SK-N-MC (cell line): ENCODE results near the gene WDR33.
"Not testable (repeated sequence)": the region's sequence is repeated elsewhere in the genome, so short reads cannot be mapped to it uniquely, and the experiment has no call there.

Source experiments
- DNase-seq: peaks from one replicate; pipeline ENCODE4 v3.0.0-alpha.2; 2011; ENCODE audit warnings: low read depth, low spot score
- H3K27ac ChIP-seq: fragments of 200-600 bp; sonication (generic); 2 replicates; pipeline ENCODE4 v1.5.1; 2016; ENCODE audit warnings: mixed run types
- H3K36me3 ChIP-seq: fragments of 200-600 bp; sonication (generic); 2 replicates; pipeline ENCODE4 v1.6.1; 2017; ENCODE audit warnings: antibody characterized with exemption, low read length, mixed read lengths; ENCODE audit not compliant: insufficient read depth
- H3K4me3 ChIP-seq: fragments of 200-600 bp; sonication (generic); 2 replicates; pipeline ENCODE4 v1.5.1; 2016
- H3K9ac ChIP-seq: fragments of 200-600 bp; sonication (generic); 2 replicates; pipeline ENCODE4 v1.8.0; 2017; ENCODE audit warnings: mixed run types, mixed read lengths; ENCODE audit not compliant: insufficient read length
- H3K9me3 ChIP-seq: fragments of 200-600 bp; sonication (generic); 2 replicates; pipeline ENCODE4 v1.6.1; 2017; ENCODE audit warnings: low read depth, mild to moderate bottlenecking, antibody characterized with exemption, low read length, moderate library complexity, mixed read lengths
- EZH2 ChIP-seq: fragments of 200-600 bp; sonication (generic); IDR thresholded peaks from one replicate; pipeline ENCODE4 v1.6.1; 2017; ENCODE audit warnings: antibody characterized with exemption
- FOXP2 ChIP-seq: optimal IDR thresholded peaks from 2 replicates; pipeline ENCODE3; 2011; ENCODE audit warnings: mild to moderate bottlenecking, moderate library complexity; ENCODE audit not compliant: insufficient read depth; ENCODE audit errors: extremely low read length, control extremely low read depth
- POLR2AphosphoS5 ChIP-seq: IDR thresholded peaks from 2 replicates; pipeline ENCODE4 v1.6.1; 2012; ENCODE audit warnings: mild to moderate bottlenecking, low read depth, low read length, borderline replicate concordance

WDR33 gene

GRCh38 chr2:127843677-127844076, 32.7 kb upstream of the WDR33 start:
- peaks cover 37% of the 10 kb centered on the region for H3K36me3 ChIP-seq
- DNase-seq = no peak
- H3K9ac ChIP-seq = no peak overlapping the region
- H3K27ac ChIP-seq = no peak overlapping the region
- H3K9me3 ChIP-seq = no peaks in the 10 kb centered on the region
- H3K4me3 ChIP-seq = no peak overlapping the region
- TF ChIP-seq EZH2 = no peak
- TF ChIP-seq FOXP2 = no peak
- TF ChIP-seq POLR2AphosphoS5 = no peak; the same call in 1 of the 2 replicates

GRCh38 chr2:127841466-127842178, 30.7 kb upstream of the WDR33 start:
- Histone ChIP-seq H3K9ac (no peak overlapping the region), H3K4me3 (no peak overlapping the region), H3K9me3 (no peaks in the 10 kb centered on the region), H3K36me3 (peaks cover 17% of the 10 kb centered on the region), H3K27ac (no peak overlapping the region)
- TF ChIP-seq FOXP2 (no peak), POLR2AphosphoS5 (no peak), EZH2 (no peak)
- no peak for DNase-seq

GRCh38 chr2:127840893-127841292, 29.9 kb upstream of the WDR33 start:
- H3K4me3 ChIP-seq = no peak overlapping the region
- H3K9me3 ChIP-seq = no peaks in the 10 kb centered on the region
- no peak overlapping the region for H3K27ac ChIP-seq
- no peak for DNase-seq
- no peak for TF ChIP-seq FOXP2
- TF ChIP-seq EZH2 = no peak
- TF ChIP-seq POLR2AphosphoS5 = no peak
- peaks cover 10% of the 10 kb centered on the region for H3K36me3 ChIP-seq
- no peak overlapping the region for H3K9ac ChIP-seq

GRCh38 chr2:127834951-127835350, 24.0 kb upstream of the WDR33 start:
- Histone ChIP-seq H3K9me3 (no peaks in the 10 kb centered on the region), H3K36me3 (no peaks in the 10 kb centered on the region), H3K9ac (no peak overlapping the region), H3K27ac (no peak overlapping the region), H3K4me3 (no peak overlapping the region)
- no peak for DNase-seq
- no peak for TF ChIP-seq FOXP2
- no peak for TF ChIP-seq EZH2
- no peak for TF ChIP-seq POLR2AphosphoS5

GRCh38 chr2:127829845-127830246, 18.9 kb upstream of the WDR33 start:
- Histone ChIP-seq H3K9me3 (no peaks in the 10 kb centered on the region), H3K4me3 (peak overlapping the region; percentile 66), H3K27ac (peak overlapping the region; percentile 93), H3K9ac (no peak overlapping the region), H3K36me3 (no peaks in the 10 kb centered on the region)
- peak; percentile 99 for DNase-seq
- TF ChIP-seq FOXP2 (no peak), POLR2AphosphoS5 (peak; percentile 63; the same call in 1 of the 2 replicates)

GRCh38 chr2:127826708-127827107, 15.7 kb upstream of the WDR33 start:
- DNase-seq, H3K27ac ChIP-seq, H3K36me3 ChIP-seq, H3K9ac ChIP-seq, H3K4me3 ChIP-seq, H3K9me3 ChIP-seq: not testable (repeated sequence)

- no peak overlapping the region for H3K4me3 ChIP-seq
- no peaks in the 10 kb centered on the region for H3K36me3 ChIP-seq
- no peaks in the 10 kb centered on the region; the same call in 1 of the 2 replicates for H3K9me3 ChIP-seq
- TF ChIP-seq EZH2 = no peak
- TF ChIP-seq FOXP2 = no peak
- no peak for TF ChIP-seq POLR2AphosphoS5
- no peak overlapping the region for H3K9ac ChIP-seq
- H3K27ac ChIP-seq = no peak overlapping the region
- no peak for DNase-seq
These were observed 15.1 kb upstream of the WDR33 start for GRCh38 chr2:127826047-127826446.

- no peak for DNase-seq
- H3K9ac ChIP-seq = no peak overlapping the region
These were observed 9.2 kb upstream of the WDR33 start for GRCh38 chr2:127820080-127820668.

More at GRCh38 chr2:127820080-127820668, 9.2 kb upstream of the WDR33 start:
- no peak overlapping the region for H3K4me3 ChIP-seq
- no peaks in the 10 kb centered on the region for H3K36me3 ChIP-seq
- peaks cover 4% of the 10 kb centered on the region for H3K9me3 ChIP-seq
- TF ChIP-seq EZH2 (no peak), POLR2AphosphoS5 (no peak), FOXP2 (no peak)
- H3K27ac ChIP-seq = no peak overlapping the region
